GM12891 (cell line): ENCODE data around the gene SPOP.

ENCODE experiments used
- DNase-seq: peaks from one replicate; pipeline ENCODE4 v3.0.0; 2011; ENCODE audit warnings: low spot score; ENCODE audit not compliant: insufficient read length
- FAIRE-seq: peaks from 2 replicates; lab custom pipeline; 2011; peaks lifted over from hg19 to GRCh38; lab: Jason Lieb, UNC
- PAX5 ChIP-seq: IDR thresholded peaks from 2 replicates; pipeline ENCODE4 v1.6.1; 2011; ENCODE audit warnings: low read length, moderate library complexity, mild to moderate bottlenecking; ENCODE audit not compliant: insufficient read depth, severe bottlenecking
- POLR2A ChIP-seq: IDR thresholded peaks from 2 replicates; pipeline ENCODE4 v1.6.1; 2011; ENCODE audit warnings: low read depth, low read length, control low read depth
- POLR2AphosphoS5 ChIP-seq: IDR thresholded peaks from 2 replicates; pipeline ENCODE4 v1.6.1; 2011; ENCODE audit warnings: low read depth, low read length, control low read depth
- POU2F2 ChIP-seq: IDR thresholded peaks from 2 replicates; pipeline ENCODE4 v1.6.1; 2011; ENCODE audit warnings: low read depth, mild to moderate bottlenecking, control low read depth, low read length, moderate library complexity
- SPI1 ChIP-seq: IDR thresholded peaks from 2 replicates; pipeline ENCODE4 v1.6.1; 2011; ENCODE audit warnings: low read depth, low read length, control low read depth
- TAF1 ChIP-seq: IDR thresholded peaks from 2 replicates; pipeline ENCODE4 v1.6.1; 2011; ENCODE audit warnings: low read depth, low read length, control low read depth

SPOP gene

GRCh38 chr17:49621946-49622529 lies 55.9 kb downstream of the SPOP start:
- DNase-seq = no peak
- FAIRE-seq = no peak
- no peak for TF ChIP-seq TAF1
- no peak for TF ChIP-seq PAX5
- TF ChIP-seq POU2F2 = no peak
- no peak for TF ChIP-seq POLR2A
- TF ChIP-seq SPI1 = no peak
- no peak for TF ChIP-seq POLR2AphosphoS5

GRCh38 chr17:49621420-49621819 lies 56.5 kb downstream of the SPOP start:
- DNase-seq (no peak), FAIRE-seq (no peak)
- TF ChIP-seq POLR2AphosphoS5 = no peak
- no peak for TF ChIP-seq POU2F2
- no peak for TF ChIP-seq SPI1
- TF ChIP-seq TAF1 = no peak
- no peak for TF ChIP-seq PAX5

DNA sequence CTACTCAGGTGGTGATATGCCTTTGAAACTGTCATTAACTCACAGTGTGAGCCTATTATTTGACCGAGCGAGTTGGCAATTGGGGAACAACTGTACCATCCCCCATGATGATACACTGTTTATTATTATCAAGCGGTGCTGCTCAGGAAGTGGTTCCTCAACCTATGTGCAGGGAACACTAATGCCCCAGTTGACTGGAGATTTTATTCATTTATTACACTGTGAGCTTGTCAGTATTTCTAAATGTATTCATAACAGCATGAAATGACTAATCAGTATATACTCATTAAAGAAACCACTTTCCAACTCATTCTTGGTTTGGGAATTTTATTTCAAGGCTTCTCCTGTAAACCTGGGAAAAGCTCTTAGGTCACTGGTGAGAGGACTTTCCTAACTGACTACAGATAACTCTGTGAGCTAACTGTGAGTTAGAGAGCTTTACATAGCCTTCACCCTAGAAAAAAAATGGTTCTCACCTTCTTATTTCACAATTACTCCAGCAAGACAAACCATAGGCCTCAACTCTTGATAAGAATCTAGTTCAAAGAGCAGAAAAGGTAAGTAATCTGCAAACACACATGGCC lies 59.8 kb downstream of the SPOP start:
- DNase-seq (no peak), FAIRE-seq (no peak)
- TF ChIP-seq POLR2AphosphoS5 (no peak), POU2F2 (no peak), POLR2A (no peak), SPI1 (no peak), TAF1 (no peak), PAX5 (no peak)

GRCh38 chr17:49616601-49617131 lies 61.2 kb downstream of the SPOP start:
- DNase-seq (no peak), FAIRE-seq (peak; percentile 16)
- no peak for TF ChIP-seq POU2F2

DNA sequence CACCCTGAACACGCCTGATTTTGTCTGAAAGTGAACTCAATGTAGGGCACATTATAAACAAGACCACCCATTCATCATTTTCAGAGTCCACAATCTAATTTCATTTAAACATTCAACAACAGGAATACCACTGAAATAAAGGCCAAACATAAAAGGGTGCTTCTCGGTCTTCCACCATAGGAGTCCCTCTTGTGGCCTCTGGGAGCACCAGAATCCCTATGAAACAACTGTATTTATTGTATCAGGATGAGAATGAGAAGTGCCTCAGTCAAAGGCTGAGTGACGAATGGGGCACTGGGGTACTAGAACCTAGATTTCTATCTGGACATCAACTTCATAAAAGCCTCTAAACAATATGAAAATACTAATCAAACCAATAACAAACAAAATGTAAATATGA lies 61.8 kb downstream of the SPOP start:
- TF ChIP-seq POLR2A (no peak), POU2F2 (no peak)
- DNase-seq (no peak), FAIRE-seq (no peak)

DNA sequence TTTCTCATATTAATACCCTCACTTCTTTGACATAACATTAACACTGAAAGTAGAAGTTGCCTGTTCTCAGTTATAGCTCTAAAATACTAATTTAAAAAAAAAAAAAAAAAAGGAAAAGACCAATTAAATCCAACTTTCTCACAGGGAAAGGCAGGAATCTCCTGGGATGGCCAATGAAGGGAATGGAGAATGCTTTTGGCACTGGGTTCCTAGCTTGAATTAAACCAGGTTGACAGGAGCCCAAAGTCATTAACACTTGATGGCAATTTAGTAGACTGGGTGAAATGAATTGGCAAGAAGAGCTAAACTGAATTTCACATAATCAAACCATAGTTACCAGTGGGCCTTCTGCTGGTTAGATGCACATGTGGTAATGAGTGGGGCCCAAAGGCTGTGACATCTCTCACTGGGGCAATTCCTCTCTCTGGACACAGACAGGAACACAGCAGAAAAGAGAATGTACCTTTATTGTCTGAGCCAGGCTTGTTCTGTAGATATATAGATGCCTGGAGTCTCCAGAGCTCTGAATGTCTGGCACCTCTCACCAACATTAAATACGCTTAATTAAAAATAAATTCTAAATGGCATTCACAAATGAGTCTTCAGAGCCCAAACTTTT lies 64.6 kb downstream of the SPOP start:
- TF ChIP-seq TAF1 = no peak
- TF ChIP-seq SPI1 = no peak
- no peak for TF ChIP-seq POU2F2
- TF ChIP-seq POLR2A = no peak
- no peak for TF ChIP-seq POLR2AphosphoS5
- TF ChIP-seq PAX5 = no peak
- FAIRE-seq (no peak), DNase-seq (no peak)

- TF ChIP-seq PAX5 = no peak
- TF ChIP-seq POU2F2 = no peak
- TF ChIP-seq POLR2AphosphoS5 = no peak
- no peak for TF ChIP-seq TAF1
- TF ChIP-seq POLR2A = no peak
- no peak for TF ChIP-seq SPI1
- no peak for FAIRE-seq
- no peak for DNase-seq
These were observed 65.2 kb downstream of the SPOP start for GRCh38 chr17:49612726-49613125.

DNA sequence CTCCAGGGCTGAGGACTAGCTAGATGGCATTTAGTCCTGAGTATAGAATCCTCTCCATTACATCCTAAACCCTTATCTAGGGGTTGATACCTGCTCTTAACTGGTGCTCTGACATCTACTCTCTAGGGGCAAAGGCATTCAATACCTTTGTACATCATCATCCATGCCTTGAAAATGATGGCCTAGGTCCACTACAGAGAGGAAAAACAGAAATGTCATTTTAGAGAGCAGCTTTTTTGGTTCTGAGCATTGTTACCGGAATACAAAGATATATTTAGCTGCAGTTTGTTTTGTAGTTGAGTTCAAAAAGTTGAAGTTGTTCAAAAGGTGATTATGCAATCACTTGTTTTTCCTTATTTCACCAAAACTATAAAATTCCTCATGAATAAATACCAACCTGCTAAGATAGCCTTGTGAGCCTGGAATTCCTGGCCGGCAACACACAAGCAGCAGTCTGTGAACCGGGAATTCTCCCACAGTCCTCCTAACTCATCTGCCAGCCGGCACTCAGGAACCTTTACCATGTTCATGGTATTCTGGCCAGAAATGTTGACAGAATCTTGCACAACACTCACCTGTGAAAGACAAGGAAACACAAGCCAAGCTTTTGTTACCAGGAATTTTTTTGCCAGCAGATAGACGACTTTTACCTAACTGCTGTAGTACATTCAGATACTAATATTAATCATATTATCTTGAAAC lies 66.9 kb downstream of the SPOP start:
- FAIRE-seq (no peak), DNase-seq (no peak)
- no peak for TF ChIP-seq PAX5
- TF ChIP-seq TAF1 = no peak
- TF ChIP-seq POLR2AphosphoS5 = no peak
- no peak for TF ChIP-seq POU2F2
- no peak for TF ChIP-seq SPI1
- no peak for TF ChIP-seq POLR2A

DNA sequence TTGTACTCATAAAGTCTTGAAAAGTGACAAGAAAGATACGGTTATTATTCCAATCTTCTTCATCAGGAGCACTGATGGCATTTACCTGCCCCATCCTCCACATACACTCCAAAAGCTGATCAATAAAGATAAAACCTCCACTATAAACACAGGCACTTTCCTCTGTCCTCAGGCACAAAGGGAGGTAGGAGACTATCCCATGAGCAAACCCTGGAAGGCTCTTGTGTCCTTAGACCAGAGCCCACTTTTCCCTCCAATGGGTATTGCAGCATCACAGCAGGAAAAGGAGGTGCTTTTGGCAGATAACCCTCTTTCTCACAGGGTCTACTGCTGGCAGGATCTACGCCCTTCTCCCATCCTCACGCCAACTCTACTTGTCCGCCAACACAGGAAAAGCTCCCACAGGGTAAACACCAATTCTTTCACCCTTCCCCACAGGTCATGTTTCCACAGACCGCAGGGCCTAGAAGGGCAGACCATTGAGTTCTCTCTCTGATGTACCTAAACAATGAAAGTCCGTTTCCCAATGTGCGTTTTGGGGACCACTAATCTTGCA lies 73.5 kb downstream of the SPOP start:
- DNase-seq (no peak), FAIRE-seq (no peak)
- TF ChIP-seq PAX5 = no peak
- TF ChIP-seq POU2F2 = no peak
- no peak for TF ChIP-seq TAF1
- TF ChIP-seq POLR2A = no peak
- TF ChIP-seq SPI1 = no peak
- no peak for TF ChIP-seq POLR2AphosphoS5

DNA sequence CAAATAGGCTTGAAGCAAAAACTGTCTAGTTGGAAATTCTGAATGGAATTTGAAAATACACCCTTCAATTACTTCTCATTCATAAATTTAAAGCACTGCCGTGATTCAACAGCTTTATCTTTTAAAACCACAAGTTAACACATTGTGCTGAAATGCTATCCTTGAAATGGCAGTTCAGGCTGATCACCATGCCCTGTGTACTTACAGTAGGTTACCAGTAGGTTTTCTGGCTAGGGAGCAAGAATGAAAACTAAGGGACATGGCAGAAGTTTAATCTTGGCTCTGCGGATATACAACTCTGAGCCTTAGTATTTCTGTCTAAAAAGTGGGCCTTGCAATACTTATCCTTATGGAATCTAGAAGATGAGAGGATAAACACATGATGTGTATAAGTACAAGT lies 74.2 kb downstream of the SPOP start:
- no peak for DNase-seq
- no peak for TF ChIP-seq POLR2A
- no peak for FAIRE-seq

GRCh38 chr17:49603238-49603637 lies 74.7 kb downstream of the SPOP start:
- DNase-seq = no peak
- no peak for TF ChIP-seq TAF1
- no peak for TF ChIP-seq POLR2AphosphoS5
- no peak for TF ChIP-seq POU2F2
- no peak for TF ChIP-seq POLR2A
- FAIRE-seq = no peak
